GM12891 (cell line): ENCODE results near the gene NANOG.
A peak's percentile ranks its signal among the peaks of the same experiment; 100 is the strongest.
"Not testable (repeated sequence)": the region's sequence is repeated elsewhere in the genome, so short reads cannot be mapped to it uniquely, and the experiment has no call there.

Source experiments
- DNase-seq: peaks from one replicate; pipeline ENCODE4 v3.0.0; 2011; ENCODE audit warnings: low spot score; ENCODE audit not compliant: insufficient read length
- FAIRE-seq: peaks from 2 replicates; lab custom pipeline; 2011; peaks lifted over from hg19 to GRCh38; lab: Jason Lieb, UNC
- PAX5 ChIP-seq: IDR thresholded peaks from 2 replicates; pipeline ENCODE4 v1.6.1; 2011; ENCODE audit warnings: low read length, moderate library complexity, mild to moderate bottlenecking; ENCODE audit not compliant: insufficient read depth, severe bottlenecking
- POLR2A ChIP-seq: IDR thresholded peaks from 2 replicates; pipeline ENCODE4 v1.6.1; 2011; ENCODE audit warnings: low read depth, low read length, control low read depth
- POLR2AphosphoS5 ChIP-seq: IDR thresholded peaks from 2 replicates; pipeline ENCODE4 v1.6.1; 2011; ENCODE audit warnings: low read depth, low read length, control low read depth
- POU2F2 ChIP-seq: IDR thresholded peaks from 2 replicates; pipeline ENCODE4 v1.6.1; 2011; ENCODE audit warnings: low read depth, mild to moderate bottlenecking, control low read depth, low read length, moderate library complexity
- SPI1 ChIP-seq: IDR thresholded peaks from 2 replicates; pipeline ENCODE4 v1.6.1; 2011; ENCODE audit warnings: low read depth, low read length, control low read depth
- TAF1 ChIP-seq: IDR thresholded peaks from 2 replicates; pipeline ENCODE4 v1.6.1; 2011; ENCODE audit warnings: low read depth, low read length, control low read depth

The NANOG gene

GRCh38 chr12:7844116-7844515 is 54.9 kb downstream of the NANOG start:
- TF ChIP-seq SPI1, result no peak
- no peak for TF ChIP-seq TAF1
- no peak for TF ChIP-seq POU2F2
- no peak for TF ChIP-seq POLR2AphosphoS5
- TF ChIP-seq PAX5, result no peak
- TF ChIP-seq POLR2A, result no peak
- no peak for FAIRE-seq
- no peak for DNase-seq

GRCh38 chr12:7847226-7848097 is 58.3 kb downstream of the NANOG start:
- FAIRE-seq, result peak; percentile 85
- DNase-seq, result not testable (repeated sequence)

GRCh38 chr12:7848098-7848422 is 58.9 kb downstream of the NANOG start:
- DNase-seq, FAIRE-seq: not testable (repeated sequence)
